ENCODE measurements around the gene TM9SF2. TPM values are rescaled to one million over a fixed set of nuclear protein-coding genes. Genes with fewer than 3 reads are reported as not detected.
A peak's percentile ranks its signal among the peaks of the same experiment; 100 is the strongest.
"Not testable (repeated sequence)": the region's sequence is repeated elsewhere in the genome, so short reads cannot be mapped to it uniquely, and the experiment has no call there.

TM9SF2 gene
- polyA plus RNA-seq, 3 donors: 189 to 223 (median 193) TPM

- no peak for DNase-seq (ENCODE audit: extremely low read depth in 1 of 11, low read depth in 9 of 11, low spot score in 4 of 11)
Observed at GRCh38 chr13:99559560-99559959, 58.3 kb downstream of the TM9SF2 start.

- DNase-seq (ENCODE audit: extremely low read depth in 1 of 11, low read depth in 9 of 11, low spot score in 4 of 11): no peak
Observed at GRCh38 chr13:99563404-99563803, 62.1 kb downstream of the TM9SF2 start.

GRCh38 chr13:99564386-99564785 lies 63.1 kb downstream of the TM9SF2 start:
- DNase-seq (ENCODE audit: extremely low read depth in 1 of 11, low read depth in 9 of 11, low spot score in 4 of 11): no peak

- no peak for DNase-seq (ENCODE audit: extremely low read depth in 1 of 11, low read depth in 9 of 11, low spot score in 4 of 11)
Observed at GRCh38 chr13:99565478-99566124, 64.3 kb downstream of the TM9SF2 start.

- no peak for DNase-seq (ENCODE audit: extremely low read depth in 1 of 11, low read depth in 9 of 11, low spot score in 4 of 11)
Observed at GRCh38 chr13:99566125-99567083, 65.1 kb downstream of the TM9SF2 start.

- DNase-seq (ENCODE audit: extremely low read depth in 1 of 11, low read depth in 9 of 11, low spot score in 4 of 11): not testable (repeated sequence)
Observed at GRCh38 chr13:99568901-99569300, 67.6 kb downstream of the TM9SF2 start.

GRCh38 chr13:99572131-99572530 lies 70.9 kb downstream of the TM9SF2 start:
- DNase-seq (ENCODE audit: extremely low read depth in 1 of 11, low read depth in 9 of 11, low spot score in 4 of 11): no peak

GRCh38 chr13:99572921-99573320 lies 71.6 kb downstream of the TM9SF2 start:
- DNase-seq (ENCODE audit: extremely low read depth in 1 of 11, low read depth in 9 of 11, low spot score in 4 of 11): no peak

- no peak for DNase-seq (ENCODE audit: extremely low read depth in 1 of 11, low read depth in 9 of 11, low spot score in 4 of 11)
Observed at GRCh38 chr13:99575376-99576120, 74.3 kb downstream of the TM9SF2 start.

GRCh38 chr13:99577934-99578917 lies 77.0 kb downstream of the TM9SF2 start:
- DNase-seq (ENCODE audit: extremely low read depth in 1 of 11, low read depth in 9 of 11, low spot score in 4 of 11): no peak

- no peak for DNase-seq (ENCODE audit: extremely low read depth in 1 of 11, low read depth in 9 of 11, low spot score in 4 of 11)
Observed at GRCh38 chr13:99580500-99581268, 79.4 kb downstream of the TM9SF2 start.

- no peak for DNase-seq (ENCODE audit: extremely low read depth in 1 of 11, low read depth in 9 of 11, low spot score in 4 of 11)
Observed at GRCh38 chr13:99582511-99582910, 81.2 kb downstream of the TM9SF2 start.

GRCh38 chr13:99585609-99586008 lies 84.3 kb downstream of the TM9SF2 start:
- no peak for DNase-seq (ENCODE audit: extremely low read depth in 1 of 11, low read depth in 9 of 11, low spot score in 4 of 11)

- DNase-seq (ENCODE audit: extremely low read depth in 1 of 11, low read depth in 9 of 11, low spot score in 4 of 11): no peak
Observed at GRCh38 chr13:99587021-99587420, 85.7 kb downstream of the TM9SF2 start.

GRCh38 chr13:99587893-99588606 lies 86.8 kb downstream of the TM9SF2 start:
- no peak for DNase-seq (ENCODE audit: extremely low read depth in 1 of 11, low read depth in 9 of 11, low spot score in 4 of 11)

- no peak for DNase-seq (ENCODE audit: extremely low read depth in 1 of 11, low read depth in 9 of 11, low spot score in 4 of 11)
Observed at GRCh38 chr13:99589575-99589974, 88.3 kb downstream of the TM9SF2 start.

- peak in 3 of 11 donors; percentile 43 to 66 (median 55) for DNase-seq (ENCODE audit: extremely low read depth in 1 of 11, low read depth in 9 of 11, low spot score in 4 of 11)
Observed at GRCh38 chr13:99590519-99591011, 89.3 kb downstream of the TM9SF2 start.
